Mononuclear cell (primary cell): ENCODE measurements around the gene NR3C2. TPM values are rescaled to one million over a fixed set of nuclear protein-coding genes. Genes with fewer than 3 reads are reported as not detected.

ENCODE experiments used
- H3K27me3 ChIP-seq: 2 replicates; pipeline ENCODE4 v1.6.0; 2011; ENCODE audit warnings: low read length, control low read depth; ENCODE audit not compliant: insufficient read depth
- H3K4me1 ChIP-seq: 2 replicates; pipeline ENCODE4 v1.5.1; 2011; ENCODE audit warnings: mild to moderate bottlenecking, low read length, control low read depth; ENCODE audit not compliant: insufficient read depth
- H3K4me3 ChIP-seq: 2 replicates; pipeline ENCODE4 v1.5.1; 2011; ENCODE audit warnings: mild to moderate bottlenecking, low read length, moderate library complexity
- H3K9me3 ChIP-seq: 2 replicates; pipeline ENCODE4 v1.5.1; 2011; ENCODE audit warnings: low read depth, mild to moderate bottlenecking, control low read depth, low read length
- total RNA-seq: library from RNA; depleted of rRNA; stranded (reverse); fragments of >200 nt; gene quantifications from one replicate; pipeline ENCODE4 v1.2.3, GENCODE V29; 2012

NR3C2 gene
- total RNA-seq, 1 donor: 29.1 TPM

DNA sequence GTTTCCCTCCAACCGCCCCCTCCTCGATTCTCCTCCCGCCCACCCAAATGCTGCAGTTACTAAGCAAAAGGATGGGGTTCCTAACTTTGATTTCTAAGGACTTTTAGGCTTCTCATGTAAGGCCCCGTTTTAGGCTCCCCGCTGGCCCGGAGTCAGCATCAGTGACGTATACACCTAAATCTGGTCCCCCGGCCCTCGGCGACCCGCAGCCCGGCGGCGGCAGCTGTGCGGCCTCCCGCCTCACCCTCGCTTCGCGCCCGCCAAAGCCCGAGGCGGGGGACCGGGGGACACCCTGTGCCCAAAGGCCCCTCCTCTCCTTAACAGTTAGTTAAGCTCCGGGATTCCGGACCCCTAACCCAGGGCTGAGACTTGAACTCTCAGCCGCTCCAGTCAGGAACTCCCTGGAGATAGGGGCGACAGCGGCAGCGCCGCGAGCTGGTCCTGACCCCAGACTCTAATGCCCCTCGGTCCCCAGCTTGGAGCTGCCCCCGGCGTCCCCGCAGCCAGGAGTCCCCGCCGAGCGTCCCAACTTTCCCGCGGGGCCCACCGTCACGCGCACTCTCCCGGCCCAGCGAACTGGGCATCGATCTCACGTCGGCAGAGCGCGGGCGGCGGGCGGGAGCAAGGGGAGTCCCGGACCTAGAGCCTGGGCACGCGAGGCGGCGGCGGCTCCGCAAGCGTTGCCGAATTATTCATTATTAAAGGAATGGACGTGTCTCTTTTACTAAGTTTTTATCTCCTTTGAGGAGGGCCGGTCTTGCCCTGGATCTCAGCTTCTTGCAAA is 1.5 kb upstream of the NR3C2 start:
- no peaks in the 10 kb centered on the region for H3K9me3 ChIP-seq
- H3K27me3 ChIP-seq: peaks cover 72% of the 10 kb centered on the region
- peak overlapping the region; percentile 62 for H3K4me3 ChIP-seq
- H3K4me1 ChIP-seq: peaks cover 47% of the 10 kb centered on the region

- no peaks in the 10 kb centered on the region for H3K9me3 ChIP-seq
- H3K27me3 ChIP-seq: peaks cover 69% of the 10 kb centered on the region
- peak overlapping the region; percentile 62 for H3K4me3 ChIP-seq
- H3K4me1 ChIP-seq: peaks cover 47% of the 10 kb centered on the region
Measured at GRCh38 chr4:148442832-148443511, 758 bp upstream of the NR3C2 start.

- Histone ChIP-seq H3K4me3 (peak overlapping the region; percentile 62), H3K27me3 (peaks cover 58% of the 10 kb centered on the region), H3K4me1 (peaks cover 38% of the 10 kb centered on the region), H3K9me3 (no peaks in the 10 kb centered on the region)
Measured at GRCh38 chr4:148441624-148441985, 609 bp downstream of the NR3C2 start.

GRCh38 chr4:148438047-148438446 is 4.2 kb downstream of the NR3C2 start:
- peaks cover 19% of the 10 kb centered on the region for H3K4me1 ChIP-seq
- no peak overlapping the region for H3K4me3 ChIP-seq
- no peaks in the 10 kb centered on the region for H3K9me3 ChIP-seq
- peaks cover 54% of the 10 kb centered on the region for H3K27me3 ChIP-seq

GRCh38 chr4:148437439-148437838 is 4.8 kb downstream of the NR3C2 start:
- Histone ChIP-seq H3K4me3 (no peak overlapping the region), H3K9me3 (no peaks in the 10 kb centered on the region), H3K27me3 (peaks cover 55% of the 10 kb centered on the region), H3K4me1 (peaks cover 16% of the 10 kb centered on the region)

DNA sequence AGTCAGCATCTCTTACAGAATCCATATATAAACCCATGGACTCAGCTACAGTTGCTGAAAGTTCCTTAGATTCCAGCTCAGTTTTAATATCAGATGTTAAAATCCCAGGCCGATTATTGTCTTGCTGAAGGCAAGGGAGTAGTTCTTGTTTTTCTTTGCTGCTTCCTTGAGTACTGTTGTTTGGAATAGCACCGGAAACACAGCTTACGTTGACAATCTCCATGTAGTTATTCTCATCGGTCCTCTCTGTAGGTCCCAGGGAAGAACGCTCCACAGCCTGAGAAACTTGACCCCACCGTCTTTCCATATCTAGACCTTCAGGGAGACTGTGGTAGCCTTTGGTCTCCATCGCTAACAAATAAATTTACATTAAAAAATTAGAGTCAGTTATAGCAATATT is 5.7 kb downstream of the NR3C2 start:
- no peak overlapping the region for H3K4me3 ChIP-seq
- no peaks in the 10 kb centered on the region for H3K9me3 ChIP-seq
- H3K4me1 ChIP-seq: peaks cover 11% of the 10 kb centered on the region
- H3K27me3 ChIP-seq: peaks cover 49% of the 10 kb centered on the region

DNA sequence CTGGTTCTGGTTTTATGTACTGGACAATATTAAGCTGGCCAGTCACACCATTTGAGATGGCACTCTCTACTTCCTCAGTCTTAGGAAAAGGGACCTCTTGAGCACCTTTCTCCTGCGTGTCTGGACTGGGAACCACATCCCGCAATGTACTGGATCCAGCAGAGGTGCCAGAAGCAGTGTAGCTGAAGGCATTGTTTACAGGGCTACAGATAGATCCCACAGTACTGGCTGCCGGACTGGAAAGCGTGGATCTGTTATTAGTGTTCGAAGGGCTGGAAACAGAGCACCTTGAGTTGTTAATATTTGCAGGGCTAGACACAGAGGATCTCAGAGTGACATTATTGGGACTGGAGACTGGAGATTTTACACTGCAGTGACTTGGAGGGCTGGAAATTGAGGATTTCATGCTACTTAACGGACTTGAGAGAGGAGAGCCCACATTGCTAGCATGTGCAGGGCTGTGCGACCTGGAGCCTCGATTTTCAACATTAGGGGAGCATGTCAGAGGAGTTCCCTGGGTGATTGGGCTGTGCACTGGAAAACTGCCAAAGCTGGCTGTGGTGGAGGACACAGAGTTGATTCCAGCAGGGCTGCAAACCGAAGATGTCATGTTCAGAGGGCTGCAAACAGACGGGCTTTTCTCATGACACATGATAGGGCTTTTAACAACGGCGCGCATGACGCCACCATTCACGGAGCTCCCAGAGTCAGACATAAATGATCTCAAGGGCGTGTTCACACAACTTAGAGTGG is 6.4 kb downstream of the NR3C2 start:
- peaks cover 43% of the 10 kb centered on the region for H3K27me3 ChIP-seq
- no peak overlapping the region for H3K4me3 ChIP-seq
- peaks cover 9% of the 10 kb centered on the region for H3K4me1 ChIP-seq
- H3K9me3 ChIP-seq: no peaks in the 10 kb centered on the region

DNA sequence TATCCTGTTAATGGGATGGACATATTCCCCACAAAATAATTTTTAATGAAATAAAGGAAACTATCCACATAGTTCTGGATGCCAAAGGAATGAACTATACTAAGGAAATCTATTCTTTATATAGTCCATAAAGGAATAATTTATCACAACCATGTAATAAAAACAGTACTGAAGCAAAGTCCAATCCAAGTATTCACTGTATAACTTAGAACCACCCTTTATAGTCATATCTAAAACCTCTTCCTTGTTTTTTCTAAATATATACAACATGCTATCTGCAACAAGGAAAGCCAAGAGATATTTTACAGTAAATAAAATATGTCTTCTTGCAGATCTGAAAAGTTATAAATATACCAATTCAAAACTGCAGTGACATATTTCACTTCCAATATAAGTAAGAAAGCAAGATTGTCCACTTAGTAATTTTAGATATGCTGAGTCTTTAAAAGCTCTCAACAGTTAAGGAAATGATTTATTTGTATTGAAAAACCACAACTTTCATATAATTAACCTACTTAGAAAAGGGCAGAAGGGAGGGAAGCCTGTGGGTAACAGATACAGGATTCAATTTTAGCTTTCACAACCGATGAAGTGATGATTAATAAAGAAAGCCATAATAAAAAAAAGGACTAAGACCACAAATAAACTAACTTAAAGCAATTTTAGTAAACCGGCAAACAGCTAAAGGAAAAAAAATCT is 8.0 kb downstream of the NR3C2 start:
- Histone ChIP-seq H3K4me3 (no peak overlapping the region), H3K9me3 (no peaks in the 10 kb centered on the region), H3K4me1 (peaks cover 4% of the 10 kb centered on the region), H3K27me3 (peaks cover 26% of the 10 kb centered on the region)

- peaks cover 4% of the 10 kb centered on the region for H3K4me1 ChIP-seq
- no peaks in the 10 kb centered on the region for H3K9me3 ChIP-seq
- H3K4me3 ChIP-seq: no peak overlapping the region
- H3K27me3 ChIP-seq: peaks cover 17% of the 10 kb centered on the region
Measured at GRCh38 chr4:148431401-148431800, 10.8 kb downstream of the NR3C2 start.

DNA sequence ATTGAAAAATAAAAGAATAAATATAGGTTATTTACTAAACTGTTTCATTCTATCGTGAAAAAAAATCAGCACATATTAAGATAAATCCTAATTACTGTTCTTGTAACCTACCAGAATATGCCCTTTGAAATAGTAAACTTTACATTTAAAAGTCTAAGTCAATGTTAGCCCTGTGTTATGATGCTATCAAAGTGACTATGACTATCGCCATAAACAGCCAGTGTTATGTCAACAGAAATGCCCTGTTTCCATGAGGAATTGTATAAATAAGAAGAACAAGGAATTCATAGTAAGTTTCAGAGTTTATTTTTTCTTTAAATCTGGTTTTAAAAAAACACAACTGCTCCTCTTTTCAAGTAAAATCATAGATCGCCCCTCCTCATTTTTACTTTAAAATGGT is 11.4 kb downstream of the NR3C2 start:
- Histone ChIP-seq H3K4me1 (peaks cover 4% of the 10 kb centered on the region), H3K9me3 (no peaks in the 10 kb centered on the region), H3K27me3 (peaks cover 17% of the 10 kb centered on the region), H3K4me3 (no peak overlapping the region)

DNA sequence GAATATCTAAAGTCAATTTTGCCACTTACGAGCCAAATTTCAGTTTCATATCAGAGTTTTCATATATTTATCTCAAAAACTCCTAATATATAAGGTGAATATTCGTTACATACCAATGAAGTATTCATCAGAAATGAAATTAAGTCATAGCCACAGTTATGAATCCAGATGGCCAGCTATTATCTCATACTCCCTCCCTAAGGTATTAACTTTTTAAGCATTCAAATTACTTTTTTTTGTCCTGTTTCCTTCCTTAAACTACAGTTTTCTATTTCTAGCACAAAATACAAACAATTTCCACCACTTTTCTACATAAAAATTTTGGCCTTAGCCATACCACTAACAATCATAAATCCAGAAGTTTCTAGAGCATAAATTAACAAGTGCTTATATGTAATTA is 13.0 kb downstream of the NR3C2 start:
- Histone ChIP-seq H3K4me1 (no peaks in the 10 kb centered on the region), H3K9me3 (no peaks in the 10 kb centered on the region), H3K27me3 (peaks cover 6% of the 10 kb centered on the region), H3K4me3 (no peak overlapping the region)

DNA sequence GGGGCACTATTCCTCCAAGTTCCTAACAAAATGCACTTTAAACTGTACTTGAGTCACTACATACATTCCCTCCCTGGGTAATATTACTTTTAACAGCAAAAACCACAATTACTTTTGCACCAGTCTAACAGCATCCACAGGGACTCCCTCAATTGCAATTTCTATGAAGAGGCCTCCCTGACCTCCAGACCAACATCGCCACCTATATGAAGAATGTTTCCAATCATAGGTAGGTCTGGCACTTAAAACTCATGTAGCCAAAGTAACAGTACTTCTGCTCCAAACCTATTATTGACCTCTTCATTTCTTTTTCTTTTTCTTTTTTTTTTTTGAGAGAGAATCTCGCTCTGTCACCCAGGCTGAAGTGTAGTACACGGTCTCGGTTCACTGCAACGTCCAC is 15.6 kb downstream of the NR3C2 start:
- no peak overlapping the region for H3K4me3 ChIP-seq
- no peaks in the 10 kb centered on the region for H3K9me3 ChIP-seq
- H3K27me3 ChIP-seq: no peaks in the 10 kb centered on the region
- H3K4me1 ChIP-seq: no peaks in the 10 kb centered on the region

DNA sequence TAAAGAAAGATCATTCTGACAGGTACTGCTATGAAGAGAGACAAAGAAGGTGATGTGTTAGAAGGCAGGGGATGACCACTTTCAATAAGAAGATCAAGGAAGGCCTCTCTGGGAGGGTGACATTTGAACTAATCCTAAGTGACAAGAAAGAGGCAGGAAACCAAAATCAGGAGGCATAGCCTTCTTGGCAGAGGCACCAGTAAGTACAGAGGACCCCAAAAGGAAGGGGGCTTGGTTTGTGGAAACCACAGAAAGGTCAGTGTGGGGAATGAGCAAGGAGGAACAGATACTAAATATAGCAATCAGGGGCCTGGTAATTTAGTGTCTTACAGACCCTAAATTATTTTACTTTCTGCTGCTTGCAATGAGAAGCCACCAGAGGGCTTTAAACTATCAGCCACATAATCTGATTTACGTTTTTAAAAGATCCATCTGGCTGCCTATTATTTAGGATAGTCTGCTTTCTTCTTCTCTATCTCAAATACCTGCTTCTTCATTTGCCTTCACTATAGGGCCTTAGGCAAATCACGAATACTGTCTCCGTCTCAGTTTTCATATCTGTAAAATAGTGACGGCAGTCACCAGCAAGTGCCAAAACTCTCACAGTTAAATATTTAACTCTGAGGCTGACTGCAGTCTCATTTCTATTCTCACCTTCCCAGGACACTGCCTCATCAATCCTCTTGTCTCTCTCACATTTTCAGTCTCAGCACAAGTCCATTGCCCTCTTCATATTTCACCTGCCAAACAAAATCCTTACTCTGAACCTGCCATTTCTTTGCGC is 16.7 kb downstream of the NR3C2 start:
- Histone ChIP-seq H3K27me3 (no peaks in the 10 kb centered on the region), H3K4me3 (no peak overlapping the region), H3K9me3 (no peaks in the 10 kb centered on the region), H3K4me1 (no peaks in the 10 kb centered on the region)

- no peak overlapping the region for H3K4me3 ChIP-seq
- no peaks in the 10 kb centered on the region for H3K9me3 ChIP-seq
- H3K27me3 ChIP-seq: no peaks in the 10 kb centered on the region
- no peaks in the 10 kb centered on the region for H3K4me1 ChIP-seq
Measured at GRCh38 chr4:148420397-148420796, 21.8 kb downstream of the NR3C2 start.
